GM12872 (cell line): ENCODE measurements around the gene HSD3B1.

Source experiments
- CTCF ChIP-seq: IDR thresholded peaks from 3 replicates; pipeline ENCODE4 v1.5.1; 2011; ENCODE audit warnings: low read depth, mild to moderate bottlenecking, low read length, moderate library complexity; ENCODE audit not compliant: insufficient read depth

Gene HSD3B1

GRCh38 chr1:119531606-119532323 lies 24.8 kb downstream of the HSD3B1 start:
- TF ChIP-seq CTCF = no peak

GRCh38 chr1:119532324-119532910 lies 25.4 kb downstream of the HSD3B1 start:
- TF ChIP-seq CTCF = no peak

- TF ChIP-seq CTCF = no peak
These were observed 28.4 kb downstream of the HSD3B1 start for GRCh38 chr1:119535381-119535780.

GRCh38 chr1:119537966-119538365 lies 31.0 kb downstream of the HSD3B1 start:
- no peak for TF ChIP-seq CTCF

GRCh38 chr1:119539636-119540035 lies 32.6 kb downstream of the HSD3B1 start:
- no peak for TF ChIP-seq CTCF

GRCh38 chr1:119541389-119541788 lies 34.4 kb downstream of the HSD3B1 start:
- TF ChIP-seq CTCF = no peak

GRCh38 chr1:119542492-119542946 lies 35.5 kb downstream of the HSD3B1 start:
- TF ChIP-seq CTCF = no peak
